CD4-positive, alpha-beta memory T cell (primary cell): ENCODE data around the gene ANKRD40CL. TPM values are rescaled to one million over a fixed set of nuclear protein-coding genes. Genes with fewer than 3 reads are reported as not detected.

ENCODE experiments used
- CTCF ChIA-PET: fragments of 350-600 bp; sonication (Branson Sonifier 250); formaldehyde crosslinking; loops from one replicate; lab custom pipeline; 2021; ENCODE audit warnings: inconsistent platforms; ENCODE audit not compliant: partially characterized antibody; lab: Charles Lee
- POLR2A ChIA-PET: fragments of 350-600 bp; sonication (Branson Sonifier 250); formaldehyde crosslinking; loops from one replicate; lab custom pipeline; 2021; ENCODE audit not compliant: partially characterized antibody; lab: Charles Lee
- DNase-seq, 5 donors: peaks; one replicate each; pipeline versions ENCODE4 v3.0.0 to v3.0.0-alpha.2; 2020 to 2022; ENCODE audit warnings: mixed read lengths in 1 of 5
- H3K27ac ChIP-seq: one replicate; pipeline ENCODE4 v1.7.0; 2013; ENCODE audit warnings: low read depth, low read length
- H3K27me3 ChIP-seq: 2 replicates; pipeline ENCODE4 v1.7.0; 2013; ENCODE audit warnings: mild to moderate bottlenecking, low read length, moderate library complexity; ENCODE audit not compliant: insufficient read depth
- H3K36me3 ChIP-seq: 2 replicates; pipeline ENCODE4 v1.7.0; 2013; ENCODE audit warnings: mild to moderate bottlenecking, low read length, moderate library complexity; ENCODE audit not compliant: insufficient read depth
- H3K4me1 ChIP-seq: 2 replicates; pipeline ENCODE4 v1.7.0; 2013; ENCODE audit warnings: mild to moderate bottlenecking, low read length, moderate library complexity; ENCODE audit not compliant: insufficient read depth
- H3K4me3 ChIP-seq, 2 donors: one replicate each; pipeline ENCODE4 v1.7.0; 2013; ENCODE audit warnings: low read length in 2 of 2, mild to moderate bottlenecking in 1 of 2
- H3K9me3 ChIP-seq, 2 donors: one replicate each; pipeline ENCODE4 v1.7.0; 2013; ENCODE audit warnings: low read length in 2 of 2, control low read depth in 1 of 2; ENCODE audit not compliant: control insufficient read depth in 1 of 2
- H3K27ac Mint-ChIP-seq, 7 donors: one replicate each; pipeline ENCODE4 v1.8.0; 2020 to 2021; ENCODE audit warnings: mixed read lengths in 7 of 7, mild to moderate bottlenecking in 6 of 7, inconsistent platforms in 3 of 7, moderate library complexity in 3 of 7
- H3K27me3 Mint-ChIP-seq, 2 donors: one replicate each; pipeline ENCODE4 v1.8.0; 2020 to 2021; ENCODE audit warnings: mixed read lengths in 2 of 2
- H3K36me3 Mint-ChIP-seq, 2 donors: one replicate each; pipeline ENCODE4 v1.8.0; 2020 to 2021; ENCODE audit warnings: mixed read lengths in 2 of 2, inconsistent platforms in 1 of 2, mild to moderate bottlenecking in 1 of 2
- H3K4me1 Mint-ChIP-seq, 4 donors: one replicate each; pipeline ENCODE4 v1.8.0; 2020 to 2021; ENCODE audit warnings: mixed read lengths in 4 of 4, mild to moderate bottlenecking in 1 of 4
- H3K4me3 Mint-ChIP-seq, 8 donors: one replicate each; pipeline ENCODE4 v1.8.0; 2020 to 2021; ENCODE audit warnings: mixed read lengths in 8 of 8, mild to moderate bottlenecking in 7 of 8, moderate library complexity in 6 of 8, inconsistent platforms in 3 of 8
- H3K9me3 Mint-ChIP-seq, 8 donors: one replicate each; pipeline ENCODE4 v1.8.0; 2020 to 2021; ENCODE audit warnings: mixed read lengths in 8 of 8, mild to moderate bottlenecking in 5 of 8, inconsistent platforms in 3 of 8, moderate library complexity in 1 of 8
- intact Hi-C: fragments of 100-400 bp; cut with micrococcal nuclease; formaldehyde crosslinking; loops from one replicate; pipeline ENCODE4 v1.15.1; 2023
- microRNA-seq: library from miRNA; unstranded; fragments of <30 nt; microRNA quantifications from one replicate; pipeline ENCODE4 v1.2.0, GENCODE V29; 2021; ENCODE audit warnings: borderline replicate concordance, borderline number of aligned reads, borderline microRNAs expressed, mixed read lengths
- polyA plus RNA-seq, 2 donors: library from polyadenylated mRNA; unstranded; fragments of 300-500 nt; fragmentation: Illumina TruSeq; gene quantifications; one replicate each; pipeline ENCODE4 v1.2.3, GENCODE V29; 2021
- total RNA-seq, 2 experiments: library from RNA; stranded (reverse); gene quantifications; one replicate each; pipeline ENCODE4 v1.2.3, GENCODE V29; 2021

Gene ANKRD40CL
- total and polyA plus RNA-seq, 4 experiments from 2014 or later, result not detected

GRCh38 chr17:50719144-50719923 lies 48.0 kb downstream of the ANKRD40CL start, which contains the start of gene LUC7L3:
LUC7L3 (plus strand) TSS chr17:50719603; CDS start chr17:50719733, 130 bp downstream.
- H3K4me1 Mint-ChIP-seq, result peaks cover 17 to 44% (median 32%) of the 10 kb centered on the region in 4 donors
- peaks cover 0 to 21% of the 10 kb centered on the region in 2 donors for H3K36me3 Mint-ChIP-seq
- H3K27ac ChIP-seq, result peak within 1 kb of the TSS; percentile 97
- peaks cover 42% of the 10 kb centered on the region for H3K4me1 ChIP-seq
- H3K4me3 Mint-ChIP-seq, result peak within 1 kb of the TSS; percentile 86 to 99 (median 98)
- peak within 1 kb of the TSS; percentile 78 to 99 (median 99) for H3K27ac Mint-ChIP-seq
- peak within 1 kb of the TSS; percentile 55 to 100 for H3K4me3 ChIP-seq
- intact Hi-C loops, result loop anchor here (1.0 kb wide), 1 partner anchor 12 kb away; the partner anchor contains the start of gene ANKRD40
- no peaks in the 10 kb centered on the region for H3K9me3 ChIP-seq
- DNase-seq, result peak; percentile 91 to 96 (median 93)
- H3K9me3 Mint-ChIP-seq, result no peaks in the 10 kb centered on the region
- no peaks in the 10 kb centered on the region for H3K27me3 ChIP-seq
- no peaks in the 10 kb centered on the region for H3K36me3 ChIP-seq
- CTCF ChIA-PET, result interaction anchor here (0.7 to 0.9 kb wide), 2 partner anchors 14 to 218 kb away, joined by 3 read pairs; no protein-coding TSS in a partner anchor
- no peaks in the 10 kb centered on the region for H3K27me3 Mint-ChIP-seq
- POLR2A ChIA-PET, result interaction anchor here (0.5 to 6.6 kb wide), 13 partner anchors 8 to 931 kb away, joined by 3 to 116 read pairs (median 3); partner anchors contain the start of genes ANKRD40, CACNA1G, KAT7 and NME2

- Histone ChIP-seq H3K4me1 (peaks cover 5% of the 10 kb centered on the region), H3K36me3 (no peaks in the 10 kb centered on the region), H3K27me3 (no peaks in the 10 kb centered on the region), H3K4me3 (no peak overlapping the region), H3K27ac (no peak overlapping the region), H3K9me3 (no peaks in the 10 kb centered on the region)
- POLR2A ChIA-PET, result interaction anchor here (6.6 kb wide), 1 partner anchor 8 kb away, joined by 116 read pairs; the partner anchor contains the start of gene ANKRD40
- DNase-seq, result no peak
- peaks cover 0 to 9% (median 7%) of the 10 kb centered on the region in 4 donors for H3K4me1 Mint-ChIP-seq
- peaks cover 0 to 10% of the 10 kb centered on the region in 2 donors for H3K36me3 Mint-ChIP-seq
- H3K9me3 Mint-ChIP-seq, result no peaks in the 10 kb centered on the region
- H3K4me3 Mint-ChIP-seq, result no peak overlapping the region
- peak overlapping the region in 1 of 7 donors; percentile 13 for H3K27ac Mint-ChIP-seq
- intact Hi-C loops, result no loop called here
- CTCF ChIA-PET, result no interaction called here
- no peaks in the 10 kb centered on the region for H3K27me3 Mint-ChIP-seq
Measured at GRCh38 chr17:50715471-50715870, 51.8 kb downstream of the ANKRD40CL start.

- Histone ChIP-seq H3K9me3 (no peaks in the 10 kb centered on the region), H3K27me3 (no peaks in the 10 kb centered on the region), H3K36me3 (no peaks in the 10 kb centered on the region), H3K4me3 (no peak overlapping the region), H3K27ac (no peak overlapping the region), H3K4me1 (peaks cover 18% of the 10 kb centered on the region)
- intact Hi-C loops, result no loop called here
- CTCF ChIA-PET, result no interaction called here
- Mint-ChIP-seq H3K4me3 (no peak overlapping the region), H3K36me3 (peaks cover 0 to 3% of the 10 kb centered on the region in 2 donors), H3K9me3 (no peaks in the 10 kb centered on the region), H3K4me1 (peaks cover 14 to 26% (median 18%) of the 10 kb centered on the region in 4 donors), H3K27me3 (no peaks in the 10 kb centered on the region), H3K27ac (no peak overlapping the region)
- DNase-seq, result no peak
- POLR2A ChIA-PET, result no interaction called here
Measured at GRCh38 chr17:50712641-50713040, 54.7 kb downstream of the ANKRD40CL start.

Small RNA genes within 50 kb of the gene (microRNA-seq; reads per million reads assigned to microRNA genes)
- gene MIR8059, result not detected

Other genes with a start within 250 kb of the ANKRD40CL start
- gene EPN3, start 234.8 kb downstream of the ANKRD40CL start, total RNA-seq, result not detected
- not detected for gene EPN3, start 234.8 kb downstream of the ANKRD40CL start, polyA plus RNA-seq
- gene SPATA20, start 220.3 kb downstream of the ANKRD40CL start, total RNA-seq, result 10 to 100 TPM; 13.3 to 14.1 TPM
- 1 to 10 TPM; 5.4 to 7.3 TPM for gene SPATA20, start 220.3 kb downstream of the ANKRD40CL start, polyA plus RNA-seq
- gene CACNA1G, start 206.8 kb downstream of the ANKRD40CL start, total RNA-seq, result not detected
- gene CACNA1G, start 206.8 kb downstream of the ANKRD40CL start, polyA plus RNA-seq, result not detected
- 1 to 10 TPM in 1 of 2 experiments, under 1 TPM in 1; 0.86 to 1.6 TPM for gene ABCC3, start 132.6 kb downstream of the ANKRD40CL start, total RNA-seq
- gene ABCC3, start 132.6 kb downstream of the ANKRD40CL start, polyA plus RNA-seq, result not detected
- 10 to 100 TPM; 34.2 to 39.3 TPM for gene ANKRD40, start 59.6 kb downstream of the ANKRD40CL start, total RNA-seq
- 1 to 10 TPM; 2.1 to 8.1 TPM for gene ANKRD40, start 59.6 kb downstream of the ANKRD40CL start, polyA plus RNA-seq
- gene LUC7L3, start 47.9 kb downstream of the ANKRD40CL start, total RNA-seq, result 100 to 1,000 TPM; 254 to 291 TPM
- 10 to 100 TPM; 21.9 to 79.6 TPM for gene LUC7L3, start 47.9 kb downstream of the ANKRD40CL start, polyA plus RNA-seq
- not detected for gene WFIKKN2, start 68.1 kb upstream of the ANKRD40CL start, total RNA-seq
- gene WFIKKN2, start 68.1 kb upstream of the ANKRD40CL start, polyA plus RNA-seq, result not detected
- gene TOB1, start 98.8 kb upstream of the ANKRD40CL start, total RNA-seq, result 100 to 1,000 TPM in 1 of 2 experiments, 10 to 100 TPM in 1; 93.7 to 104 TPM
- gene TOB1, start 98.8 kb upstream of the ANKRD40CL start, polyA plus RNA-seq, result 100 to 1,000 TPM in 1 of 2 donors, 10 to 100 TPM in 1; 74.3 to 102 TPM